Thyroid gland (tissue), 4 donors: ENCODE measurements around the gene PRDX5. TPM values are rescaled to one million over a fixed set of nuclear protein-coding genes. Genes with fewer than 3 reads are reported as not detected.

ENCODE experiments used
- DNase-seq, 2 donors: peaks; one replicate each; pipeline ENCODE4 v3.0.0-alpha.2; 2019
- H3K27ac ChIP-seq, 3 donors: fragments of 200-600 bp; sonication (generic); 1 replicate in 2 of 3; 2 replicates in 1 of 3; pipeline ENCODE4 v1.5.1; 2016 to 2019; ENCODE audit warnings: mild to moderate bottlenecking in 1 of 3, moderate library complexity in 1 of 3
- H3K27me3 ChIP-seq: fragments of 200-600 bp; sonication (generic); one replicate; pipeline ENCODE4 v1.5.1; 2019
- H3K36me3 ChIP-seq, 2 donors: fragments of 200-600 bp; sonication (generic); one replicate each; pipeline ENCODE4 v1.5.1; 2016 to 2019
- H3K4me1 ChIP-seq, 2 donors: fragments of 200-600 bp; sonication (generic); one replicate each; pipeline ENCODE4 v1.5.1; 2017 to 2019
- H3K4me3 ChIP-seq, 3 donors: fragments of 200-600 bp; sonication (generic); replicated peaks in 1 of 3; 1 replicate in 2 of 3; 2 replicates in 1 of 3; pipeline ENCODE4 v1.5.1; 2016; ENCODE audit warnings: mild to moderate bottlenecking in 1 of 3
- H3K9me3 ChIP-seq: fragments of 200-600 bp; sonication (generic); one replicate; pipeline ENCODE4 v1.5.1; 2017
- POLR2A ChIP-seq, 2 donors: fragments of 450-650 bp; IDR thresholded peaks; one replicate each; pipeline ENCODE4 v1.6.1; 2017; ENCODE audit warnings: antibody characterized with exemption in 2 of 2, mild to moderate bottlenecking in 2 of 2, moderate library complexity in 1 of 2
- WGBS, 2 donors: methylation state at CpG; one replicate each; pipeline ENCODE4 v1.1.5; 2017; 5-methylcytosine and 5-hydroxymethylcytosine counted together
- intact Hi-C: fragments of 100-400 bp; cut with DNase I; formaldehyde crosslinking; loops from one replicate; pipeline ENCODE4 v1.15.1; 2023
- total RNA-seq, 4 donors: library from RNA; depleted of rRNA; stranded (reverse); fragments of >200 nt; gene quantifications; one replicate each; pipeline ENCODE4 v1.2.3, GENCODE V29; 2016
- TF ChIP-seq, protein P1 (sequence below), 6 experiments: fragments of 200-600 bp in 3 of 6; fragments of 450-650 bp in 3 of 6; sonication (generic) in 3 of 6; IDR thresholded peaks; one replicate each; pipeline ENCODE4 v1.5.1; 2016 to 2019; ENCODE audit warnings: antibody characterized with exemption in 6 of 6, mild to moderate bottlenecking in 2 of 6, inconsistent platforms in 1 of 6, moderate library complexity in 1 of 6

Gene PRDX5
- total RNA-seq, 4 donors from 2014 or later = 384 to 962 (median 653) TPM

DNA sequence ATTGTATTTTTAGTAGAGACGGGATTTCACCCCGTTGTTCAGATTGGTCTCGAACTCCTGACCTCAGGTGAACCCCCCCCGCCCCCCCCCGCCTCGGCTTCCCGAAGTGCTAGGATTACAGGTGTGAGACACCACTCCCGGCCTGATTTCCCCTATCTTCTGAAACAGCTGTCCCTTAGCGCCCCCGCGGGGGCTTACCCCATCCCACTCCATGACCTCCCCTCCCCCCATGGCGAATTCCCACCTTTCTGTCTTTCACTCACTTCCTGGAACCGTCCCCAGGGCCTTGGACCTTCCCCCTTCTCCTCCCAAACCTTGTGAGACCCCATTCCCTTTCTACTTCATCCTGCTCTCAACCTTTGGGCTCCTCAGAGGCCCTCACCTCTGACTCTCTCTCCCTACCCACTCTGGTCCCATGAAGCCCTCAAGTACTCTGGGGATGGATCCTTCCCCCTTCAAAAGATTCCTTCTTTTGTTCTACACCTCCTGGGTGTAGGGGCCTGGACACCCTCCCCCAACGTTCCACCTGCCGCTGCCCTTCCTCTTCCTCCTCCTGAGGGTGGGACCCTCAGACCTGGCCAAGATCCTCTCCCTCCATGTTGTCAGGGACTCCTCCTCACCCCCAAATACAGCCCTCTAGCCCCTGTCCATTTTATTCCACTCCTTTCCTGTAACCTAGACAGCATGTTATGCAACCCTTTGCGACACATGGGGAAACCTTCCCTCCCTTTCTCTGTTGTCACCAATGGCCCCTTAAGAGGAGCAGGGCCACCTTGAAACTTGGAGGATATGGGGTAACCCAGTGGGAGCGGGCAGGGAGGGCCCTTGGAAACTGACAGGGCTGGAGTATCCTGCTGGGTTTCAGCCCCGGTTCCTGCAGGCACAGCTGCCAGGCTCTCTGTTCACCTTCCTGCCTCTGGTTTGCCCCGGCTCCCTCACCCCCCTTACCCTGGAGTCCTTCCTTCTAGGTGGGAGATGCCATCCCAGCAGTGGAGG lies 1.1 kb downstream of the PRDX5 start:
- intact Hi-C loops = no loop called here
- TF ChIP-seq POLR2A (IDR thresholded peaks at IDR 0.05) = no peak
- TF ChIP-seq, protein P1, sequence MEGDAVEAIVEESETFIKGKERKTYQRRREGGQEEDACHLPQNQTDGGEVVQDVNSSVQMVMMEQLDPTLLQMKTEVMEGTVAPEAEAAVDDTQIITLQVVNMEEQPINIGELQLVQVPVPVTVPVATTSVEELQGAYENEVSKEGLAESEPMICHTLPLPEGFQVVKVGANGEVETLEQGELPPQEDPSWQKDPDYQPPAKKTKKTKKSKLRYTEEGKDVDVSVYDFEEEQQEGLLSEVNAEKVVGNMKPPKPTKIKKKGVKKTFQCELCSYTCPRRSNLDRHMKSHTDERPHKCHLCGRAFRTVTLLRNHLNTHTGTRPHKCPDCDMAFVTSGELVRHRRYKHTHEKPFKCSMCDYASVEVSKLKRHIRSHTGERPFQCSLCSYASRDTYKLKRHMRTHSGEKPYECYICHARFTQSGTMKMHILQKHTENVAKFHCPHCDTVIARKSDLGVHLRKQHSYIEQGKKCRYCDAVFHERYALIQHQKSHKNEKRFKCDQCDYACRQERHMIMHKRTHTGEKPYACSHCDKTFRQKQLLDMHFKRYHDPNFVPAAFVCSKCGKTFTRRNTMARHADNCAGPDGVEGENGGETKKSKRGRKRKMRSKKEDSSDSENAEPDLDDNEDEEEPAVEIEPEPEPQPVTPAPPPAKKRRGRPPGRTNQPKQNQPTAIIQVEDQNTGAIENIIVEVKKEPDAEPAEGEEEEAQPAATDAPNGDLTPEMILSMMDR (IDR thresholded peaks at IDR 0.05) = no peak
- 25 to 29% methylated on average over 16 to 19 of the region's 19 CpGs for WGBS, 2 donors

DNA sequence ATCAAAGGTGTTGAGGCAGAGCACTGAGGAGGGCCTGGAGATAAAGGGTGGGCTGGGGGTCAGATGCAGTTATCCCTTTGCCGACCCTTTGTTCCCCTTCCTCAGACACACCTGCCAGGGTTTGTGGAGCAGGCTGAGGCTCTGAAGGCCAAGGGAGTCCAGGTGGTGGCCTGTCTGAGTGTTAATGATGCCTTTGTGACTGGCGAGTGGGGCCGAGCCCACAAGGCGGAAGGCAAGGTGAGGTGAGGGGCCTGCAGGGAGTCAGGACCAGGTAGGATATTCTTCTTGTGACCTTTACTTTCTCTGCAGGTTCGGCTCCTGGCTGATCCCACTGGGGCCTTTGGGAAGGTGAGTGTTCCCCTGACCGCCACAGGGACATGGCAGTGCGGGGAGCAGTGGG lies 2.6 kb downstream of the PRDX5 start:
- 89 to 96% methylated on average over 7 of the region's 7 CpGs for WGBS, 2 donors
- Histone ChIP-seq H3K27ac (peak overlapping the region; percentile 54 to 81 (median 72)), H3K4me3 (no peak overlapping the region), H3K4me1 (peaks cover 15 to 51% of the 10 kb centered on the region in 2 donors), H3K9me3 (no peaks in the 10 kb centered on the region), H3K36me3 (peaks cover 0 to 7% of the 10 kb centered on the region in 2 donors), H3K27me3 (no peaks in the 10 kb centered on the region)
- DNase-seq = no peak
- intact Hi-C loops = no loop called here
- no peak for TF ChIP-seq POLR2A (IDR thresholded peaks at IDR 0.05)
- TF ChIP-seq, protein P1 (IDR thresholded peaks at IDR 0.05) = no peak

More for the DNA sequence above, 1.1 kb downstream of the PRDX5 start:
- DNase-seq = peak in 1 of 2 donors; percentile 36
- peak overlapping the region in 2 of 3 donors; percentile 68 to 95 for H3K4me3 ChIP-seq
- peaks cover 15 to 47% of the 10 kb centered on the region in 2 donors for H3K4me1 ChIP-seq
- peak overlapping the region; percentile 97 to 100 (median 99) for H3K27ac ChIP-seq
- H3K9me3 ChIP-seq = no peaks in the 10 kb centered on the region
- H3K27me3 ChIP-seq = no peaks in the 10 kb centered on the region
- H3K36me3 ChIP-seq = peaks cover 11 to 22% of the 10 kb centered on the region in 2 donors

GRCh38 chr11:64321026-64321425 lies 3.1 kb downstream of the PRDX5 start:
- intact Hi-C loops = no loop called here
- TF ChIP-seq POLR2A (IDR thresholded peaks at IDR 0.05) = no peak
- TF ChIP-seq, protein P1 (IDR thresholded peaks at IDR 0.05) = no peak
- 81 to 83% methylated on average over 5 of the region's 5 CpGs for WGBS, 2 donors
- H3K4me1 ChIP-seq = peaks cover 15 to 51% of the 10 kb centered on the region in 2 donors
- no peaks in the 10 kb centered on the region for H3K27me3 ChIP-seq
- peak overlapping the region; percentile 54 to 81 (median 72) for H3K27ac ChIP-seq
- H3K4me3 ChIP-seq = no peak overlapping the region
- no peak for DNase-seq
- H3K36me3 ChIP-seq = peaks cover 0 to 5% of the 10 kb centered on the region in 2 donors
- H3K9me3 ChIP-seq = no peaks in the 10 kb centered on the region

- no peaks in the 10 kb centered on the region for H3K27me3 ChIP-seq
- WGBS, 2 donors = 33 to 41% methylated on average over 5 of the region's 5 CpGs
- H3K9me3 ChIP-seq = no peaks in the 10 kb centered on the region
- peaks cover 0 to under 1% of the 10 kb centered on the region in 2 donors for H3K36me3 ChIP-seq
- H3K4me3 ChIP-seq = no peak overlapping the region
- intact Hi-C loops = no loop called here
- DNase-seq = peak; percentile 87 to 88
- peak overlapping the region; percentile 58 to 86 (median 81) for H3K27ac ChIP-seq
- TF ChIP-seq POLR2A (IDR thresholded peaks at IDR 0.05) = no peak
- TF ChIP-seq, protein P1 (IDR thresholded peaks at IDR 0.05) = no peak
- H3K4me1 ChIP-seq = peaks cover 15 to 48% of the 10 kb centered on the region in 2 donors
These were observed 3.6 kb downstream of the PRDX5 start for GRCh38 chr11:64321533-64321932.

DNA sequence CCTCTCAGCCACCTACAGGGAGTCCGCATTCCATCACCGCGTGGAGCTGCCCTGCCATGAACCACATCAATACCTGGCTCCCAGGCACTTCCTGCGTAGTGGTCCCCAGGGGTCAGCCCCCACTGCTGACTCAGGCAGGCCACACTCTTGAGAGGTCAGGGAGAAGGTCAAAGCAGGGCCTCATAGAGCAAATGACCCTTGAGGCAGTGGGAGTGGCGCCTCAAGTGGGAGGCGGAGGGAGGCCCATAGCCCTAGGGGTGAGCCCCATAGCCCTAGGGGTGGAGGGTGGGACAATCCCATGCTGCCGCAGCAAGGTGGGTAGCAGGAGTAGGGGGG lies 5.0 kb downstream of the PRDX5 start:
- intact Hi-C loops = no loop called here

More for the DNA sequence above, 5.0 kb downstream of the PRDX5 start:
- no peaks in the 10 kb centered on the region for H3K36me3 ChIP-seq
- H3K27ac ChIP-seq = peak overlapping the region in 2 of 3 donors; percentile 58 to 81
- no peaks in the 10 kb centered on the region for H3K27me3 ChIP-seq
- TF ChIP-seq POLR2A (IDR thresholded peaks at IDR 0.05) = no peak
- TF ChIP-seq, protein P1 (IDR thresholded peaks at IDR 0.05) = no peak
- H3K9me3 ChIP-seq = no peaks in the 10 kb centered on the region
- no peak overlapping the region for H3K4me3 ChIP-seq
- DNase-seq = no peak
- peaks cover 15 to 46% of the 10 kb centered on the region in 2 donors for H3K4me1 ChIP-seq
- 80 to 84% methylated on average over 6 to 7 of the region's 7 CpGs for WGBS, 2 donors
